Adipocyte (in vitro differentiated cells): Measurements from ENCODE around the gene RASSF5.

ENCODE experiments used
- DNase-seq: peaks from one replicate; pipeline ENCODE4 v3.0.0-alpha.2; 2015; ENCODE audit warnings: low read depth
- H3K27me3 ChIP-seq: replicated peaks from 2 replicates; pipeline ENCODE4 v1.7.0; 2013; ENCODE audit warnings: mild to moderate bottlenecking, low read length, moderate library complexity; ENCODE audit not compliant: control insufficient read depth, insufficient read depth
- H3K36me3 ChIP-seq: 2 replicates; pipeline ENCODE4 v1.7.0; 2013; ENCODE audit warnings: low read length, mild to moderate bottlenecking, moderate library complexity; ENCODE audit not compliant: control insufficient read depth, insufficient read depth, severe bottlenecking
- H3K4me1 ChIP-seq: 2 replicates; pipeline ENCODE4 v1.7.0; 2013; ENCODE audit warnings: mild to moderate bottlenecking, low read length, moderate library complexity; ENCODE audit not compliant: control insufficient read depth, insufficient read depth
- H3K4me3 ChIP-seq: 2 replicates; pipeline ENCODE4 v1.7.0; 2013; ENCODE audit warnings: mild to moderate bottlenecking, low read length, moderate library complexity
- H3K9ac ChIP-seq: 2 replicates; pipeline ENCODE4 v1.7.0; 2013; ENCODE audit warnings: mild to moderate bottlenecking, low read length, moderate library complexity
- H3K9me3 ChIP-seq: 2 replicates; pipeline ENCODE4 v1.7.0; 2013; ENCODE audit warnings: mild to moderate bottlenecking, low read length, moderate library complexity; ENCODE audit not compliant: control insufficient read depth

RASSF5 gene

GRCh38 chr1:206521127-206521526, 13.8 kb downstream of the RASSF5 start:
- no peak overlapping the region for H3K4me3 ChIP-seq
- H3K27me3 ChIP-seq = no peaks in the 10 kb centered on the region
- H3K4me1 ChIP-seq = no peaks in the 10 kb centered on the region
- no peaks in the 10 kb centered on the region for H3K36me3 ChIP-seq
- no peaks in the 10 kb centered on the region for H3K9me3 ChIP-seq
- no peak overlapping the region for H3K9ac ChIP-seq
- DNase-seq = no peak

GRCh38 chr1:206521694-206522402, 14.5 kb downstream of the RASSF5 start:
- Histone ChIP-seq H3K4me3 (no peak overlapping the region), H3K36me3 (no peaks in the 10 kb centered on the region), H3K9ac (no peak overlapping the region), H3K9me3 (no peaks in the 10 kb centered on the region), H3K4me1 (no peaks in the 10 kb centered on the region), H3K27me3 (no peaks in the 10 kb centered on the region)
- DNase-seq = no peak

GRCh38 chr1:206524739-206525364, 17.5 kb downstream of the RASSF5 start:
- DNase-seq = no peak
- H3K4me3 ChIP-seq = no peak overlapping the region

GRCh38 chr1:206526064-206526911, 19.0 kb downstream of the RASSF5 start:
- H3K9me3 ChIP-seq = no peaks in the 10 kb centered on the region
- no peaks in the 10 kb centered on the region for H3K27me3 ChIP-seq
- DNase-seq = no peak
- H3K9ac ChIP-seq = no peak overlapping the region
- H3K36me3 ChIP-seq = no peaks in the 10 kb centered on the region
- H3K4me1 ChIP-seq = no peaks in the 10 kb centered on the region
- H3K4me3 ChIP-seq = no peak overlapping the region

More at GRCh38 chr1:206524739-206525364, 17.5 kb downstream of the RASSF5 start:
- Histone ChIP-seq H3K4me1 (no peaks in the 10 kb centered on the region), H3K9me3 (no peaks in the 10 kb centered on the region), H3K9ac (no peak overlapping the region), H3K27me3 (no peaks in the 10 kb centered on the region), H3K36me3 (no peaks in the 10 kb centered on the region)

- H3K4me1 ChIP-seq = no peaks in the 10 kb centered on the region
- no peak overlapping the region for H3K9ac ChIP-seq
- H3K27me3 ChIP-seq = no peaks in the 10 kb centered on the region
- no peaks in the 10 kb centered on the region for H3K9me3 ChIP-seq
- no peak overlapping the region for H3K4me3 ChIP-seq
- DNase-seq = no peak
- H3K36me3 ChIP-seq = no peaks in the 10 kb centered on the region
Observed at GRCh38 chr1:206529425-206529824, 22.1 kb downstream of the RASSF5 start.

GRCh38 chr1:206532368-206532767, 25.0 kb downstream of the RASSF5 start:
- Histone ChIP-seq H3K9me3 (no peaks in the 10 kb centered on the region), H3K27me3 (no peaks in the 10 kb centered on the region), H3K36me3 (no peaks in the 10 kb centered on the region), H3K4me1 (no peaks in the 10 kb centered on the region), H3K9ac (no peak overlapping the region), H3K4me3 (no peak overlapping the region)
- DNase-seq = no peak

DNA sequence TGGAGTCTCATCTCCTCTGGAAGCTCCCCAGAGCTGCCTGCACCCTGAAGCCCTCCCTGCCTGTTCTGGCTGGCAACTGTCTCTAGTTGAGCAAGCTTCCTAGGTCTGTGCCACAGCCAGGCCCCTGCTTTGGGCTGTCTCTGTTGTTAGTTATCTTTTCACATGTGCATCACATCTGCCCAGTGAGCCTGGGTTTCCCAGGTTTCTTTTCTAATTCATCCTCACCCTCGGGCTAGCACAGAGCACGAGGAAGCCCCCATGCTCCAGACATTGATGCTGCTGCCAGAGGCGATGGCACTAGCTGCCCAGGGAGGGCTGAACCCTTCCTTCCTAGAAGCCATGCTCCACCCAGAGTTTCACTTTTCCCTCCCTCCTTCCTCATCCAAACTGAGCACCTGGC, 27.2 kb downstream of the RASSF5 start:
- no peaks in the 10 kb centered on the region for H3K4me1 ChIP-seq
- DNase-seq = no peak
- H3K9ac ChIP-seq = no peak overlapping the region
- H3K36me3 ChIP-seq = no peaks in the 10 kb centered on the region
- H3K9me3 ChIP-seq = no peaks in the 10 kb centered on the region
- no peaks in the 10 kb centered on the region for H3K27me3 ChIP-seq
- H3K4me3 ChIP-seq = no peak overlapping the region

DNA sequence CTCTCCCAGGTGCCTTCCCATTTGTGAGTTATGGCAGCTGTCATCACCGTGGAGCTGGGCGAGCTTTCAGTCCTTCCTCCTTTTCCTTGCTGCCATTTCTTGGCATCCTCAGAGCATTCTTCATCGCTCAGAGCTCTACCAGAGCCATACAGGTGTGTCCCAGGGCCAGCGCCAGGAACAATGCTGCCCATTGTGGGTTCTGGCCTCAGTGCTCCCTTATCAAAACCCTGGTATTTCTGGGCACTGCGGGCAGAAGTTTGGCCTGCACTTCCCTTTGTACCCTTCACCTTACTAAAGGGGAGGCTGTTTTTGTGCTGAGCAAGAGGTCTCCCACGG, 28.5 kb downstream of the RASSF5 start:
- Histone ChIP-seq H3K36me3 (no peaks in the 10 kb centered on the region), H3K9ac (no peak overlapping the region), H3K9me3 (no peaks in the 10 kb centered on the region), H3K4me3 (no peak overlapping the region), H3K27me3 (no peaks in the 10 kb centered on the region), H3K4me1 (peaks cover 10% of the 10 kb centered on the region)
- no peak for DNase-seq

DNA sequence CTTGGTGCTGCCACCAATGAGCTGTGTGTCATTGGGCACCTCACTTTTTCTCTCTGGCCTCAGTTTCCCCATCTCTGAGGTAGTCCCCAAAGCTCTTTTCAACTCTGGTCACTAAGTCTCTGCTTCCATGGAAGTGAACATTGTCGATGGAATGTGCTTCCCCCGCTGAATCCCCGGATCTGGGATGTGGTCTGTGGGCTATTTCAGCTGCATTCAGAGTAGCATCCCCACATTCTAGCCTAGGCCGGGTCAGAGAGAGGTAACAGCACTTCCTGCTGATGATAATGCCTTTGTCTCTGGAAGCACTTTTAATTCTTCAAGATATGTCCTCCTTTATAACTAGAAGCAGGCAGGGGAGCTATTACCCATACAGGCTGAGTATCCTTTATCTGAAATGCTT, 29.8 kb downstream of the RASSF5 start:
- Histone ChIP-seq H3K36me3 (no peaks in the 10 kb centered on the region), H3K9me3 (no peaks in the 10 kb centered on the region), H3K27me3 (no peaks in the 10 kb centered on the region), H3K4me1 (peaks cover 11% of the 10 kb centered on the region), H3K9ac (no peak overlapping the region), H3K4me3 (no peak overlapping the region)
- DNase-seq = no peak

DNA sequence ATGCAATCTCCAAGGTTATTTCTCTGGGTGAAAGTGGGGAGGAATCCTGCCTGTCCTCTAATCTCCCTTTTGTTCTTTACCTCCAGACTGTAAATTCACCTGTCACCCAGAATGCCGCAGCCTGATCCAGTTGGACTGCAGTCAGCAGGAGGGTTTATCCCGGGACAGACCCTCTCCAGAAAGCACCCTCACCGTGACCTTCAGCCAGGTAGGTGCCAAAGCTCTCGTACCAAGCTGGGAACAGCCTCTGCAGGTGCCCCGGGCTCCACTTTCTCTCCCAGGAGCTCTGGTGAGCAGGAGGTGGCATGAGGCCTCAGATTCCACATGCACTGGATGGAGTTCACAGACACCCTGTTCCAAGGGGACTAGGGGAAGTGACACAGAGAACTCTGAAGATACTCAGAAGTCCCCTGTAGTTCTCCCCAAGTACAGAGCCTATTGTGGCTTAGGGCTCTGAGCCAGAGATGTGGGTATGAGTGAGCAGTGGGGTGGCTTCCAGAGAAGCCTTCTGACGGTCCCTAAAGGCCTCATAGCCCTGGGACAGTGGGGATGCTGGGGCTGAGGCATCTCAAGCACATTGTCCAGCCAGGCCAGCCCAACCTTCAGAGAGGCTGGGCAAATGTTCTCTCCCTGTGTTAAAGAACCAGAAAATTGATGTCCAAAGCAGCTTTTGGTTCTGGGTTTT, 30.9 kb downstream of the RASSF5 start:
- Histone ChIP-seq H3K27me3 (no peaks in the 10 kb centered on the region), H3K4me3 (no peak overlapping the region), H3K9ac (no peak overlapping the region), H3K9me3 (no peaks in the 10 kb centered on the region), H3K4me1 (peaks cover 11% of the 10 kb centered on the region), H3K36me3 (no peaks in the 10 kb centered on the region)
- DNase-seq = no peak
